GM19025 (cell line): Measurements from ENCODE around the gene MVP.

ENCODE experiments used
- ATAC-seq: cut with Tn5 transposase; IDR thresholded peaks from one replicate; pipeline ENCODE4 v1.9.1; 2021; ENCODE audit warnings: mild to moderate bottlenecking, low read depth, moderate library complexity; ENCODE audit not compliant: unreplicated experiment

The MVP gene

GRCh38 chr16:29804020-29804419, 16.2 kb upstream of the MVP start:
- ATAC-seq, result no peak

- ATAC-seq, result no peak
Measured at GRCh38 chr16:29804455-29805231, 15.6 kb upstream of the MVP start.

GRCh38 chr16:29805232-29806098, 14.8 kb upstream of the MVP start:
- peak; percentile 43 for ATAC-seq

GRCh38 chr16:29806099-29806579, 14.1 kb upstream of the MVP start, which contains the start of gene MAZ:
Gene MAZ (plus strand): TSS chr16:29806529. CDS start chr16:29806702, 173 bp downstream.
- no peak for ATAC-seq

GRCh38 chr16:29806641-29807425, 13.4 kb upstream of the MVP start:
- ATAC-seq, result no peak

- no peak for ATAC-seq
Measured at GRCh38 chr16:29807426-29808218, 12.6 kb upstream of the MVP start.

GRCh38 chr16:29808219-29808900, 11.9 kb upstream of the MVP start:
- ATAC-seq, result no peak

GRCh38 chr16:29809031-29809747, 11.1 kb upstream of the MVP start:
- ATAC-seq, result no peak

GRCh38 chr16:29809850-29810698, 10.2 kb upstream of the MVP start:
- ATAC-seq, result no peak

GRCh38 chr16:29810699-29811169, 9.5 kb upstream of the MVP start:
- ATAC-seq, result no peak

- ATAC-seq, result peak; percentile 31
Measured at GRCh38 chr16:29811170-29811895, 8.9 kb upstream of the MVP start.

- no peak for ATAC-seq
Measured at GRCh38 chr16:29811896-29812665, 8.2 kb upstream of the MVP start, which contains the start of gene PRRT2. Gene PRRT2 (plus strand): TSS chr16:29812193. CDS start chr16:29813055, 862 bp downstream.

GRCh38 chr16:29812754-29813643, 7.3 kb upstream of the MVP start:
- ATAC-seq, result no peak

GRCh38 chr16:29813644-29814562, 6.4 kb upstream of the MVP start:
- ATAC-seq, result no peak
